Measurements from ENCODE around the gene IQCH.

DNA sequence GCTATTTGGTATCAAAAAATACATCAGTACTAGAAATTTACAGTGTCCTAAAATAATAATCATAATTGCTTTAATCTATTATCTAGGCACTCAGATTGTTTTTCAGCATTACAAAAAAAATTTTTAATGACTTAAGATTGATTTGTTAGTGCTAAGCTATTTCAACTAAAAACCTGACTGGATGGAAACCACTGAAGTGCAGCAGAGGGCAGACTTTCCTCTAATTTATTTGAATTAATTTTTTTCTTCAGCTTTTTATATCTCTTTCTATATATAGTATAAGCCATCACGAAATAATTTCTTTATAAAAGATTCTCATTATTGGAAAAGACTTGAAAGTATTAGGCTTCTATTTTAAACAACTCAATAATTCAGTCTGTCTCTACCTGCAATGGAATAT is 131.4 kb downstream of the IQCH start:
- TF ChIP-seq, protein P1, sequence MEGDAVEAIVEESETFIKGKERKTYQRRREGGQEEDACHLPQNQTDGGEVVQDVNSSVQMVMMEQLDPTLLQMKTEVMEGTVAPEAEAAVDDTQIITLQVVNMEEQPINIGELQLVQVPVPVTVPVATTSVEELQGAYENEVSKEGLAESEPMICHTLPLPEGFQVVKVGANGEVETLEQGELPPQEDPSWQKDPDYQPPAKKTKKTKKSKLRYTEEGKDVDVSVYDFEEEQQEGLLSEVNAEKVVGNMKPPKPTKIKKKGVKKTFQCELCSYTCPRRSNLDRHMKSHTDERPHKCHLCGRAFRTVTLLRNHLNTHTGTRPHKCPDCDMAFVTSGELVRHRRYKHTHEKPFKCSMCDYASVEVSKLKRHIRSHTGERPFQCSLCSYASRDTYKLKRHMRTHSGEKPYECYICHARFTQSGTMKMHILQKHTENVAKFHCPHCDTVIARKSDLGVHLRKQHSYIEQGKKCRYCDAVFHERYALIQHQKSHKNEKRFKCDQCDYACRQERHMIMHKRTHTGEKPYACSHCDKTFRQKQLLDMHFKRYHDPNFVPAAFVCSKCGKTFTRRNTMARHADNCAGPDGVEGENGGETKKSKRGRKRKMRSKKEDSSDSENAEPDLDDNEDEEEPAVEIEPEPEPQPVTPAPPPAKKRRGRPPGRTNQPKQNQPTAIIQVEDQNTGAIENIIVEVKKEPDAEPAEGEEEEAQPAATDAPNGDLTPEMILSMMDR (IDR thresholded peaks at IDR 0.05; ENCODE audit: low read length) = peak; percentile 21; the same call in 1 of the 2 replicates
- no peak for TF ChIP-seq EZH2 (IDR thresholded peaks at IDR 0.05; ENCODE audit: borderline replicate concordance, low read length)
